Measurements from ENCODE around the gene HOXA10.

- TF ChIP-seq POLR2A (IDR thresholded peaks at IDR 0.05) = no peak
- TF ChIP-seq, protein P1, sequence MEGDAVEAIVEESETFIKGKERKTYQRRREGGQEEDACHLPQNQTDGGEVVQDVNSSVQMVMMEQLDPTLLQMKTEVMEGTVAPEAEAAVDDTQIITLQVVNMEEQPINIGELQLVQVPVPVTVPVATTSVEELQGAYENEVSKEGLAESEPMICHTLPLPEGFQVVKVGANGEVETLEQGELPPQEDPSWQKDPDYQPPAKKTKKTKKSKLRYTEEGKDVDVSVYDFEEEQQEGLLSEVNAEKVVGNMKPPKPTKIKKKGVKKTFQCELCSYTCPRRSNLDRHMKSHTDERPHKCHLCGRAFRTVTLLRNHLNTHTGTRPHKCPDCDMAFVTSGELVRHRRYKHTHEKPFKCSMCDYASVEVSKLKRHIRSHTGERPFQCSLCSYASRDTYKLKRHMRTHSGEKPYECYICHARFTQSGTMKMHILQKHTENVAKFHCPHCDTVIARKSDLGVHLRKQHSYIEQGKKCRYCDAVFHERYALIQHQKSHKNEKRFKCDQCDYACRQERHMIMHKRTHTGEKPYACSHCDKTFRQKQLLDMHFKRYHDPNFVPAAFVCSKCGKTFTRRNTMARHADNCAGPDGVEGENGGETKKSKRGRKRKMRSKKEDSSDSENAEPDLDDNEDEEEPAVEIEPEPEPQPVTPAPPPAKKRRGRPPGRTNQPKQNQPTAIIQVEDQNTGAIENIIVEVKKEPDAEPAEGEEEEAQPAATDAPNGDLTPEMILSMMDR (IDR thresholded peaks at IDR 0.05) = no peak
Measured at GRCh38 chr7:27180431-27181420, 6.6 kb upstream of the HOXA10 start.

Measured in heart left ventricle (tissue), 13 donors.